GM20000 (cell line): ENCODE data around the gene FUCA2.
"Not testable (repeated sequence)": the region's sequence is repeated elsewhere in the genome, so short reads cannot be mapped to it uniquely, and the experiment has no call there.

ENCODE experiments used
- DNase-seq: peaks from one replicate; pipeline ENCODE4 v3.0.0; 2012; ENCODE audit warnings: low spot score
- TF ChIP-seq, protein P1 (sequence below): IDR thresholded peaks from 2 replicates; pipeline ENCODE4 v1.5.1; 2012; ENCODE audit warnings: mild to moderate bottlenecking, control low read depth; ENCODE audit errors: extremely low read depth, missing control alignments

Gene FUCA2

DNA sequence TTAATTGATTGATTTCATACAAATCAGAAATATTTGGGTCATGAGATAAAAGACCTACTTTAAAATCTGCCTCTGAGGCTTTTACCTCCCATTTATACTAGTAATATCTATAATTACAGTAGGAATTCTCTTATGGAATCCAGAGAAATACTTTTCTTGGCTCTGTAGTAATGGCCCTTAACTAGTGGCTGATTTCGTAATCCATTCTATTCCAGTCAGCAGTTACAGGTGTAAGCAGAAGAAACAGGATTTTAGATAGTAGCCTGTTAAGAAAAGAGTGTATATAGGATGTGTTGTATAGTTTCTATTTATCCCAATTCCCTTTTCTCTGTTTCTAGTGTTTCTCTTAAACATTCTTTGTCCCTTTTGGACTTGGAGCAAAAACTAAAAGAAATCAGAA is 39.7 kb downstream of the FUCA2 start:
- TF ChIP-seq, protein P1, sequence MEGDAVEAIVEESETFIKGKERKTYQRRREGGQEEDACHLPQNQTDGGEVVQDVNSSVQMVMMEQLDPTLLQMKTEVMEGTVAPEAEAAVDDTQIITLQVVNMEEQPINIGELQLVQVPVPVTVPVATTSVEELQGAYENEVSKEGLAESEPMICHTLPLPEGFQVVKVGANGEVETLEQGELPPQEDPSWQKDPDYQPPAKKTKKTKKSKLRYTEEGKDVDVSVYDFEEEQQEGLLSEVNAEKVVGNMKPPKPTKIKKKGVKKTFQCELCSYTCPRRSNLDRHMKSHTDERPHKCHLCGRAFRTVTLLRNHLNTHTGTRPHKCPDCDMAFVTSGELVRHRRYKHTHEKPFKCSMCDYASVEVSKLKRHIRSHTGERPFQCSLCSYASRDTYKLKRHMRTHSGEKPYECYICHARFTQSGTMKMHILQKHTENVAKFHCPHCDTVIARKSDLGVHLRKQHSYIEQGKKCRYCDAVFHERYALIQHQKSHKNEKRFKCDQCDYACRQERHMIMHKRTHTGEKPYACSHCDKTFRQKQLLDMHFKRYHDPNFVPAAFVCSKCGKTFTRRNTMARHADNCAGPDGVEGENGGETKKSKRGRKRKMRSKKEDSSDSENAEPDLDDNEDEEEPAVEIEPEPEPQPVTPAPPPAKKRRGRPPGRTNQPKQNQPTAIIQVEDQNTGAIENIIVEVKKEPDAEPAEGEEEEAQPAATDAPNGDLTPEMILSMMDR, result no peak
- DNase-seq, result no peak

DNA sequence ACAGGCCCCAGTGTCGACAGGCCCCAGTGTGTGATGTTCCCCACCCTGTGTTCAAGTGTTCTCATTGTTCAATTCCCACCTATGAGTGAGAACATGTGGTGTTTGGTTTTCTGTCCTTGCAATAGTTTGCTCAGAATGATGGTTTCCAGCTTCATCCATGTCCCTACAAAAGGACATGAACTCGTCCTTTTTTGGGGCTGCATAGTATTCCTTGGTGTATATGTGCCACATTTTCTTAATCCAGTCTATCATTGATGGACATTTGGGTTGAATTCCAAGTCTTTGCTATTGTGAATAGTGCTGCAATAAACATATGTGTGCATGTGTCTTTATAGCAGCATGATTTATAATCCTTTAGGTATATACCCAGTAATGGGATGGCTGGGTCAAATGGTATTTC is 42.7 kb downstream of the FUCA2 start:
- DNase-seq, result not testable (repeated sequence)

DNA sequence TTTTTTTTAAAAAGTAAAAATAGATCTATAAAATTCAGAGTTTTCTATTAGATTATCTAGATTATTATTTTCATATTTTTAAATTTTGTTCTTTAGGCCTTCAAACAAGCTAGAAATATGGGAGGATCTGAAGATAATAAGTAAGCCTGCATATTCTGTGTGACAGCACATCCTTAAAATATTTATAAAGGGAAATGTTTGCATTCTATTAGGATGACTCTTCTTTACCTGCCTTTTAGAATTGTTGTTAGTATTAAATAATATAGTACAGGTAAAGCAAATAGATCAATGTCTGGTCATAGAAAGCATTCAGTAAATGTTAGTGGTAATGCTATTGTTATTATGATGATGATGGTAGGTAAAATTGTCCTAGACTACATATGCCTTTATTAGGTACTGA is 43.5 kb downstream of the FUCA2 start:
- TF ChIP-seq, protein P1, result no peak
- DNase-seq, result no peak

DNA sequence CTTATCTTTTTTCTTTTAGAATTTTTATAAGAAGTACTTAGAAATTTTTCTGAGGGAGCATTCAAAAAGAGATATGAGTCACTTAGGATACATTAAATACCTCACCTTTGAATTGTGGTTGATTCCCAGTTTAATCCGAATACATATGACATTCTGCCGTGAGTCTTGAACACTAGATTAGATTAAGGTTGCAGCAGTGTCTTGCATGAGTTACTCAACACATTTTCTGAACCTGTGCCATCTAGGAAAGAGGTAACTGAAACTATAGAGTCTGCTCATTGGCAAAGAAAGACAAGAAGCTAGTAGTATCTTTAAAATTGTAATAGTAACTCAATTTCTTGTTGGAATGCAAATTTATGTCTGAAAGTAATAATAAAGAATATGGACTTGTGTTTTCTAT is 46.0 kb downstream of the FUCA2 start:
- TF ChIP-seq, protein P1, result no peak
- no peak for DNase-seq

DNA sequence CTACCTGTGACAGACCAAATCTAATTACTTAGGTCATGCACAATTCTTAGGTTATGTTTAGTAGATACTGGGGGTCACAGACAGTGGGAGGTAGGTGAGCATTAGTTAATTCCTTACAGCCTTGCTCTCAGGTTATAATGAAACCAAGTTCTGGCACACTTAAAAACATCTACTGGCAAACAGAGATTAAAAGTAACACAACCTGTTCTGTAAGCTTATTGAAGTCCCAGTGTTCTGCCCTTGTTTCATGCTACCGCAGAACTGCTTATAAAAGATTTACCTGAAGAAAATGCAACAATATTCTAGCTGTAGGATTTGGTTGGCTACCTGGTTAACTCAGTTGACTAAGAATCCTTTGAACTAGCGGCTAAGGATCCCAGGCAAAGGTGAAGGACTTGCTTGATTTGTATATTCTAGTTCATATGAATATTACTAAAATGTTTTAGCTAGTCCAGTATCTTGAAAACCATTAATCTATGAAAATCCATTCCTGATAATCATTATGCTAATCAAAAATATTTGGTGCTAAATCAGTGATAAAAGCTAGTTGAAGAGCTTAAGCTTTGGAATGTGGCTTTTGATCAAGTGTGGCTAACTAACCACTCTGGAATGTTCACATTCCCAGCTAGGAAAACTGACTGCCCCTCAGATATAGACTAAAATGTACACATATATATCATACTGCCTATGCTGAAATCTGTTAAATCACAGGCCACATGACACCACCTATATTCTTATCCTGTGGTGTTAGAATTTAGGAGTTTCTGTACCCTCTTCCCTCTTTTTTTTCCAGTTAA is 53.8 kb downstream of the FUCA2 start:
- TF ChIP-seq, protein P1, result no peak
- no peak for DNase-seq

DNA sequence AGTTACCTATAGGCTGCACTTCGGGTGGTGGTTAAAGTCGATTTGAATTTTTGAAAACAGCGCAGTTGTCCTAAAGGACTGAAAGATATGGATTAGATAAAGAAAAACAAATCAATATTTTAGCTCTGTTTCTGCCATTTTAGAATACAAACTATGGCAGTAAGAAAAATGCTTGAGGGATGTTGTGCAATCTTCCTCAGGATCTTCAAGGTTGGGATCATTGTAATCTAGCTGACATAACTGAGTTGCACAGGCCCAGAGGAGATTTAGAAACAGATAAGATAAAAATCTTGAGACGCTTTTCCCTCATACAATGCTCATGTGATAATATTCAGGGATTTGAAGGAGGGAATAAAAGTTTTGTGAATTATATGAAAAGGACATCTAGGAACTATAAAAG is 60.0 kb downstream of the FUCA2 start:
- TF ChIP-seq, protein P1, result no peak
- no peak for DNase-seq

DNA sequence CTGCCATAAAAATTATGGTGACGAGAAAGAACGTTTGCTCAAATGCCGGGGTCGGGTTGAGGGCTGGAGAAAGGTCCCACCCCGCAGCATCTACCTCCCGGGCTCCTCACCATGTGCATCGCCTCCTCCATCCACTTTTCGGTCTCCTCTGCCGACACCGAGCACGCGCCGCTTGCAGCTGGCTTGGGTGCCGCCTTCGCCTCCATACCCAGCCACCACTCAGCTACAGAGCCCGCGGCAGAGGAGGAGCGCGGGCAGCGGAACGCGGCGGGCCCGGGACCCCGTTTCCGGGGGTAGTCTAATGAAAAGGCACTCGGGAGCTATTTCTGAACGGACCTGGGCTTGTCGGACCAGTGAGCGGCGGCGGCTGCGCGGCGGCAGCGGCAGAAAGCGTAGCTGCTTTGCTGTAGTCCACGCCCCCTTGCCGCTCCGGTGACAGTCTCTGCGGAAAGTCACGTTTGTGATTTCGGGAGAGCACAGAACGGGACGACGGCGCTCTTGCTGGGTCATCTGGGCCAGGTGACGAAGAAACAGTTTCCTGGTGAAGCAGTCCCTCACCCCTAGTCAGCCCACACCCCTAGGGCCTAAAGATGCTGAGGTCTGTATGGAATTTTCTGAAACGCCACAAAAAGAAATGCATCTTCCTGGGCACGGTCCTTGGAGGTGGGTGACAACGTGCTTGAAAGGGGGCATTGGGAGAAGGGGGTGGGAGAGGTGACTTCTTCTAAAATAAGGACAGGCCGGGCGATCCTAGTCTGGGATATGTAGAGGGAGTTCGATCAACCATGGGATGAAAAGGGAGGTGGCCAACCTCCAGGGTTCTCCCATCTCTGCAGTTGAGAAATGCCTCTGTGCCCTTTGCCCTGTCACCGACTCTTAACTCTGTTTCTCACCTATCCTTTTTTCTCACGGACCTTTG is 60.8 kb downstream of the FUCA2 start, which contains the start of the genes ADAT2 and PEX3:
Gene ADAT2, minus strand, starts transcription at position 243 of the 919 bp plus-strand sequence. Its CDS starts 37 bp downstream, at position 206.
Gene PEX3, plus strand, starts transcription at position 353 of the 919 bp plus-strand sequence. Its CDS starts 238 bp downstream, at position 591.
- TF ChIP-seq, protein P1, result no peak
- DNase-seq, result peak; percentile 88
